Amniotic stem cell (primary cell): ENCODE measurements around the gene LSP1.

ENCODE experiments used
- DNase-seq: peaks from one replicate; lab custom pipeline; 2025; lab: John Stamatoyannopoulos, UW

LSP1 gene

DNA sequence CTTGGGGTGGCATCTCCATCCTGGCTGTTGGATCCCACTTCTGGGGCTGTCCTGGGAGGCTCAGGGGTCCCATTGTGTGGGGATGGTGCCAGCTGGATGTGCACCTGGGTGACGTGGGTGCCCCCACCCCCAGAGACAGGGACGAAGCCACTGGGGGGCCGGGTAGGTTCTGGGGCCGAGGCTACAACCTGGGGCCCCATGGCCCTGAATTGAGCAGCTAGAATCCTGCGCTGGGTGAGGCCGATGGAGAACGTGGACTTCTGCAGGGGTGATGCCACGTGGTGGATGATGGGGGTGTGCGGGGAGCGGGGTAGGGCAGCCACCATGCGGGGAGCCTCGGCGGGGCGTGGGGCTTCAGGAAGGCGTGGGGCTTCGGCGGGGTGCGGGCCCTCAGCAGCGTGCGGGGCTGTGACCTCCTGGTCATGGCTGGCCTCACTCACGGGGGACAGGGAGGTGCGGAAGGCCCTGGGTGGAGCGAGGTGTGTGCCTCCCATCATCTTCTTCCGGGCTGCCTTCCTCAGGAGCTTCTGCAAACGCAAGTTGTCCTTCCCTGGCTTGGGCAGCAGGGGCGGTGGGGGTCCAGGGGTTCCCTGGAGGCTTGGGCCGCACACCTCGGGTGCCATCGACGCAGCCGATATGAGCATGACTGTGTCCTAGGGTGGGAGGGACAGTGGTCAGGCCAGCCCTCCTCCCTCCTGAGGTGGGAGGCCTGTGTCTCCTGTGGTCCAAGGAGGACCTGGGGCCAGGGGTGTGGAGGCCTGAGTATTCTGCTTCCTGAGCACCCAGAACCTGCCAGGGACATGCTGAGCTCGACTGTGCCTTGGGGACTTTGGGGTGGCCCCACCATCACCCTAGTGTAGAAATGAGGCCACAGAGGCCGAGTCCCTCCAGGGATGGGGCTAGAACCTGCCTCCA, 37.3 kb downstream of the LSP1 start:
- DNase-seq: no peak

DNA sequence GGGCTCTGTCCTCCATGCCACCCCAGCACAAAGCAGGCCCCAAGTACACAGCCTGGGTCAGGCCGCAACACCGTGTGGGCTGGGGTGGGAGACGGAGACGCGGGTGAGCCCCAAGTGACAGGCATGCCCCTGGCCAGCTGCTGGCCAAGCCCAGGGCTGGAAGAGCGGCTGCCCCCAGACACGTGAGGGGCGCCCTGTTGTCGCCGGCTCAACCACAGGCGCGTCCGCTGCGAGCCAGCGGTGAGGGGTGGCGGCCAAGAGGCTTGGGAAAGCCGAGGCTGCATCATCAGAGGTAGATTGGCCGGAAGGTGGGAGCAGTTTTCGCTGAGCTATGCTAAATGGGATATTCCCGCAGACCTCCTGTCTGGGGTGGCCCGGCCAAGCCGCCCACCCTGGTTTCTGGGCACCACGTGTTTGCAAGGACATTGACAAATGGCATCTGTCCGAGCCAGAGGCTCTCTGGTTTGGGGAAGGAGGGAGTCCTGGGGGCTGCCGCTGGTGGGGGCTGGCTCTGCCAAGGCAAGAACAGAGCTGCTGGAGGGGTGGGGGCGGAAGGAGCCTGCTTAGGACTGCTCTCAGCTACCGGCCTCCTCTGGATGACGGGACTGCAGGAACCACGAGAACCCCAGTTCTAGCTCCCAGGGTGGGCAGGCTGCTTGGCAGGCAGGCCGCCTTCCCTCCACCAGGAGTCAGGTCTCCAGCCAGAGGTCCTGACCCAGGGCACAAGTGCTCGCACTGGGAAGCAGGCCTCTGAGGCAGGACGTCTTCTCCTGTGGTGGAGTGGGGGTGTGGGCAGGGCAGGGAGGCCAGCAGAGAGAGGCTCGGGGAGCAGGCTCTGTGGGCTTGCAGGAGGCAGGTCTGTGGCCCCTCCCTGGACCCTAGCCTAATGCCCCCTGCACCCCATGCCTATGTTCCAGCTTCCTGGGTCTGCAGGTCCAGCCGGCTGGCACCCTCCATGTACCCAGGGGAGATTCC, 38.3 kb downstream of the LSP1 start:
- DNase-seq: no peak

DNA sequence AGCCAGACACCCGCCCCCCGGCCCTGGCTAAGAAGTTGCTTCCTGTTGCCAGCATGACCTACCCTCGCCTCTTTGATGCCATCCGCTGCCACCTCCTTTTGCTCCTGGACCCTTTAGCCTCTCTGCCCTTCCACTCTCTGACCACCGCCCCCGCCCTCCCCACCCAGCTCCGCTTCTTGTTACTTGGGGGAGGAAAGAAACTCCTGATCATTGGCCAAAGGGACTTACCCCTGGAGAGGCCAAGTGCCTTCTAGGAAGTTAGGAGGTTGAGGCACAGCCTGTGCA, 38.9 kb downstream of the LSP1 start, which contains the start of gene PRR33:
TSS of gene PRR33 (minus strand) at position 65 of the 285 bp plus-strand sequence. CDS start 1,311 bp downstream, outside the sequence.
- DNase-seq: no peak

DNA sequence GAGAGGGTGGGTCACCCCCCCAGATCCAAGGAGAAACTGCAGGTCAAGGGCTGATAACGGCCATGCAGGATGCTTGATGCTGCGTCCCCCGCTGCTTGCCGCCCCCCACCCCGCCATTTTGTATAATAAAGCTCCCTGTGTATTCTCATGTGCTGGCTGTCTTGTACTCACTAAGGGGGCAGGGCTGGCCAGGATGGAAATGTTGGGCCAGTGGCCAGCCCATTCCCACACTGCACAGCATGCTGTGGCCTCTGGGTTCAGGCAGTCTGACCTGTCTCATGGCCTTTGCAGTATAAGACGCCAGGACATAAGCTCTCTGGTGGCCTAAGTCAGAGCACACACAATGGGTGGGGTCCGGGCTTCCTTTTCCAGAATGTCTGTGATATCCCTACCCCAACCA, 39.2 kb downstream of the LSP1 start:
- DNase-seq: no peak

DNA sequence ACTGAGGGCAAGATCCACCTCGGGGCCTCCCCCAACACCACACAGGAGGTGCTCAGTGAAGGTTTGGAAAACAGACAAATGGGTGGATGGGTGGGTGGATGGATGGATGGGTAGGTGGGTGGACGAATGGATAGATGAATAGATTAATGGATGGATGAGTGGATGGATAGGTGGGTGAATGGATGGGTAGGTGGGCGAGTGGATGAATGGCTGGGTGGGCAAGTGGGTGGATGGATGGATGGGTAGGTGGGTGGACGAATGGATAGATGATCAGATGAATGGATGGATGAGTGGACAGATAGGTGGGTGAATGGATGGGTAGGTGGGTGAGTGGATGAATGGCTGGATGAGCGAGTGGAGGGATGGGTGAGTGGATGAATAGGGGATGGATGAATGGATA, 39.7 kb downstream of the LSP1 start:
- DNase-seq: no peak

DNA sequence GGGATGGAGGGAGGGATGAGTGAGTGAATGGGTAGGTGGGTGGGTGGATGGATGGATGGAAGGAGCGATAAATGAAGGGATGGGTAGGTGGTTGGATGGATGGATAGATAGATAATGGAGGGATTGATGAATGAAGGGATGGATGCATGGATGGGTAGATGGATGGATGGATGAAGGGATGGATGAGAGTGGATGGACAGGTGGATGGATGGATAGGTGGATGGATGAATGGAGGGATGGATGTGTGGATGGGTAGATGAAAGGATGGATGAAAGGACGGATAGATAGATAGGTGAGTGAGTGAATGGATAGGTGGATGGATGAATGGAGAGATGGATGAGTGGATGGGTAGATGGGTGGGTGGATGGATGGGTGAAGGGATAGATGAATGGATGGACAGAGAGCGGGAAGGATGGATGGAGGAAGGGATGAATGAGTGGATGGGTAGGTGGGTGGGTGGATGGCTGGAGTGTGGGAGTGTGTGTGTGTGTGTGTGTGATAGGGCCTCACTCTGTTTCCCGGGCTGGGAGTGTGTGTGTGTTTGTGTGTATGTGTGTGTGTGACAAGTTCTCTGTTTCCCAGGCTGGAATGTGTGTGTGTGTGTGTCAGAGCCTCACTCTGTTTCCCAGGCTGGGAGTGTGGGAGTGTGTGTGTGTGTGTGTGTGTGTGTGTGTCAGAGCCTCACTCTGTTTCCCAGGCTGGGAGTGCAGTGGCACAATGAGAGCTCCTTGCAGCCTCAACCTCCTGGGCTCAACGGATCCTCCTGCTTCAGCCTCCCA, 40.9 kb downstream of the LSP1 start:
- no peak for DNase-seq

DNA sequence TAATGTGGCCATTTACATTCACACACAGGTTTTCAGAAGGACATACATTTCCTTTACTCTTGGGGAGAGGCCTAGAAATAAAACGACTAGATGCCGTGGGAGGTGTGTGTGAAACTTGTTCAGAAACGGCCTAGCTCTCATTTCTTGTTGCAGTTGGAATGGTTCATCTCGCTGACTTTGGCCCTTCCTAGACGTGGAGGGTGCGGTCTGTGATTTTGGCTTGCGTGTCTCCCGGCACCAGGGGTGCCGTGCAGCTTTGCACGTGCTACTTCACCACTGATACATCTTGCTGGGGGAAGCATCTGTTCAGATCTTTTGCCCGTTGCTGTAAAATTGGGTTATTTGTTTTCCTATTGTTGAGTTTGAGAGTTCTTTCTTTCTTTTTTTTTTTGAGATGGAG, 41.9 kb downstream of the LSP1 start:
- DNase-seq: no peak

DNA sequence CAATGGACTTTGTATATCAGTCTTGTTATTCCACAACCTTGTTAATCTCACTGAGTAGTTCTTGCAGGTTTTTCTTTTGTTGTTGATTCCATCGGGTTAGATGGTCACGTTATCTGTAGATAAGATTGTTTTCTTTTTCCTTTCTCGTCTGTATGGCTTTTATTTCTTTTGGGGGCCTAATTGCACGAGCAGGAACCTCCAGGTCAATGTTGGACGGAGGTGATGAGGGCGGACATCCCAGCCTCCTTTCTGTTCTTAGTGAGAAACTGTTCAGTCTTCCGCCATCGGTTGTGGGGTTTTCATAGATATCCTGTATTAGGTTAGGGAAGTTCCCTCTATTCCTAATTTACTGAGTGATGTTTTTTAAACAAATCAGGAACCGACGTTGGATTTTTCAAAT, 43.6 kb downstream of the LSP1 start:
- no peak for DNase-seq

DNA sequence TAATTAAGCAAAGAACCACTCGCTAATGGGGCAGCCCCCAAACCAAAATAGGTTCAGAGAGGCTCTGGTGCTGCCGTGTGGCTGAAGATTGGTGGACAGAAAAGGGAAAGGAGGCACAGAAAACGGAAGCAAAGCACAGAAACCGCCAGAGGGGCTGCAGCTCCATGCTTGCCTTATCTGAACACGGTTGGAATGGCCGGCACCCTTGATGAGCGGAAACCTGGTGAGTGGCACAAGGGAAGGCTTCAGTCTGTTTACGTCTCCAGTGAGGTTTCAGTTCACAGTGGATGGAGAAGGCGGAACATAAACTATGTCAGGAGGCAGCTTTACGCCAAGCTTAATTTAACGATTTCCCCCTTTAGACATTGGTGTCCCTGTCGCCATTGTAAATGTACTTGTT, 44.0 kb downstream of the LSP1 start:
- DNase-seq: no peak

DNA sequence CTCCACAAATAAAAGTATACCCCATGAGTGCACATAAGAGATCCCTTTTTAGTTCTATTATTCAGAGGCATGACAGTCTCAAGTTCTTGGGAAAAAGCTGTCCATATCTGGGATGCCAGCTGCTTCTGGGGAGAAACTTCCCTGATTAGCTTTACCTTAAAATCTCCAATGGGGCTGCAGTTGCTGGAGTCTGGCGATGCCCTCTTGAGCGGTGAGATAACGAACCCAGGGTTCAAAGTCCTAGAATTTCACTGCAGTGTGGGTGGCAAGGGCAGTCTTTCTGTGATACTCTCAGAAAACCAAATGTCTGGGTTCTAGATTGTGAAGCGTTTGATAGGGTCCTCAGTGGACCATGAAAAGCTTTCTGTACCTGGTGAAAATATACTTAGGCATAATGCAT, 46.2 kb downstream of the LSP1 start:
- DNase-seq: no peak

DNA sequence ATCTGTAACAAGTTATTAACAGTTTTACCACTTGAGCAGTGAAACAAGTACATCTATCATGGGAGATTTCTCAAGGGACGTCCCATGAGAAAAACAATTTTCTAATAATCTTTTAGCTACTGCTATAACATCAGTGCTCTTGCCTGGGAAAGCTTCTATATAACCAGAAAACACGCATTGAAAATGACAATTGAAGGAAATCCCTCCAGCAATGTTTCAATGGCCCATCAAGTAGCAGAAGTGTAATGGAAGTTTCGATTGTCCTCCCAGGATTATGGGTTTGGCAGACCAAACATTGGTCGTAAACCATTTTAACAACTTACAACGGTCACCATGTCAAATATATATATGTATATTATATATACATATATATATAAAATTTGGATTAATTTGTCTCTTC, 46.8 kb downstream of the LSP1 start:
- no peak for DNase-seq

DNA sequence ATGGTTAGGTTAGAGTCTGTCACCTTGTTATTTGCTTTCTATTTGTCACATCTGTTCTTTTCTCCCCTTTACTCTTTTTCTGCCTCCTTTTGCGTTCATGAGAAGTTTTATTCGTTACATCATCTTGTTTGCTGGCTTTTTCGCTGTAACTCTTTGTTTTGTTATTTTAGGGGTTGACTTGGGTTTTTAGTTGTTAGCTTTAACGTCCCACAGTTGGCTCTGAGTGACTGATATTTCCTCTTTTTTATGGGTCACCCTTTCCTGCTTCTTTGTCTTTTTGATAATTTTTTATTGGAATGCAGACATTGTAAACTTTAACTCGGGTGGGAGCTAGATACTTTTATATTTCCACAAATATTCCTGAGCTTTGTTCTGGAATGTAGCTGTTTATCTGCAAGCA, 53.3 kb downstream of the LSP1 start:
- DNase-seq: no peak

DNA sequence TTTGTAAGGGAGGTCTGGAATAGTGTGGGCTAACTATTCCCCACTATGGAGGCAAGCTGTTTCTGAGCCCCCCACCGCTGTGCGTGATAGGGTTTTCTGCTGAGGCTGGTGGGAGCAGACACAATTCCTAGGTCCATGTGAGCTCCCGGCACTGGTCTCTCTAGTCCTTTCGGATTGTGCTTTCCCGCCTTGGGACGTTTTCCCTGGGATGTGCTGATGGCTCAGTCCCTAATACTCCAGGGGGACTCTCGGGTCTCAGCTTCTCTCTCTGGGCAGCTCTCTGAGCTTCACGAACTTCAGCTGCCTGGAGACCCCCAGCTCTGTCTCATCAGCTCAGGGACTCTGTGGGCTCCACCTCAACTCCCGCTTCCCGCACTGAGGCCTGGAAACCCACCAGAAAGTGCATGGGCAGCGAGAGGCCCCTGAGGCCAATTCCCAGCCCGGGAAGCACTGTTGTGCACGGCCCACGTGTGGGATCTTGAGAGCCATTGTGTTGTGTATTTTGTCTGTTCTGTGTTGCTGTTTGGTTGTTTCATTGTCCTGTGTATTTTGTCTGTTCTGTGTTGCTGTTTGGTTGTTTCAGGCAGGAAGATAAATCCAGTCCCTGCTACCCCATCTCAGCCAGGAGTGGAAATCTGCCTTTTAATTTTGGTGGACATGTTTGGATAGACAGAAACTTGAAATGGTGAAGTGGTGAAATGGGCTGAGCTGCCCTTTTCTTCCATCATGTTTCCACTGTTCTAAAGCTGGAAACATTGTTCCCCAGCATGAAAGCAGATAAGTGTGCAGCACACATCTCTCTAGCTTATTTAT, 53.9 kb downstream of the LSP1 start:
- no peak for DNase-seq

DNA sequence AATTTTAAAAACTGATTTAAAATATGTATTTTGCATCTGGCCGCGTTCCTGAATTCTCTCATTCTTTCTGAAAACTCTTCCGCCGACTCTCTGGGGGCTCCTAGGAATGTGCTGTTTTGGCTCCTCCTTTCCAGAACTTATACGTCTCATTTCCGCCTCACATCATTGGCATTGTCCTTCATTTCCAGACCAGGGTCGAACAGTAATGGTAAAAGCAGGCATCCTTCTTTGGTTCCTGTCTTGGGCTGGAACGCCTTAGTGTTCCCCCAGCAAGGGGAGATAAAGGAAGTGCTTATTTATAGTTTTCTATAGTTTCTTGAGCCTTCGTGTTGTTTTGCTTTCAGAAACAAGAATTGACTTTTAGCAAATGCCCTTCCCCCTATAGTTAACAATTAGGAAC, 55.7 kb downstream of the LSP1 start:
- DNase-seq: no peak

DNA sequence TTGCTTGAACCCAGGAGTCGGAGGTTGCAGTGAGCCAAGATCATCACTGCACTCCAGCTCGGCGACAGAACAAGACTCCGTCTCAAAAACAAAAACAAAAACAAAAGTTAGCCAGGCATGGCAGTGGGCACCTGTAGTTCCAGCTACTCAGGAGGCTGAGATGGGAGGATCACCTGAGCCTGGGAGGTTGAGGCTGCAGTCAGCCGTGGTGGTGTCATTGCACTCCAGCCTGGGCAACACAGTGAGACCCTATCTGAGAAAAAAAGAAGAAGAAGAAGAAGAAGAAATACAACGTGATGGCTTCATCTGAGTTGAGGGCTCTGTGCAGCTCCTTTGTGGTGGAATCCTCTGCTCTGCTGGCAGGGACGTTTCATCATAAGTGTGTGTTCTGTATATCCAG, 56.6 kb downstream of the LSP1 start:
- DNase-seq: no peak

DNA sequence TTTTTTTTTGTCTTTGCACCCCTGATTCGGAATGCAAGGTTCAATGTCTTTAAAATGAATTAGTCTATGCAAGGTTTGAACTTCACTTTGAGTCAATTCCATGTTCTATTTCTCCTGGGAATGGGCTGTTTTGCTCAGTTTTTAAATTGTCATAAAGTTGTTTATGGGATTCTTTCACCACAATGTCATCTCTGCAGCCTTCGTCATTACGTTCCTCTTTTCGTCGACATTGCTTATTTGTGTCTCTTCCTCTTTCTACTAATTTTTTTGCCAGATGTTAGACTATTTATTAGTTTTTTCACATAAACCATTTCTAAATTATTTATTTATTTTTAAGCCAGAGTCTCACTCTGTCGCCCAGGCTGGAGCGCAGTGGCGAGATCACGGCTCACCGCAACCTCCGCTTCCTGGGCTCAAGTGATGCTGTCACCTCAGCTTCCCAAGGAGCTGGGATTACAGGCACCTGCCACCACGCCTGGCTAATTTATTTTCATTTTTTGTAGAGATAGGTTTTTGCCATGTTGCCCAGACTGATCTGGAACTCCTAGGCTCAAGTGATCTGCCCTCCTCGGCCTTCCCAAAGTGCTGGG, 59.5 kb downstream of the LSP1 start:
- no peak for DNase-seq

DNA sequence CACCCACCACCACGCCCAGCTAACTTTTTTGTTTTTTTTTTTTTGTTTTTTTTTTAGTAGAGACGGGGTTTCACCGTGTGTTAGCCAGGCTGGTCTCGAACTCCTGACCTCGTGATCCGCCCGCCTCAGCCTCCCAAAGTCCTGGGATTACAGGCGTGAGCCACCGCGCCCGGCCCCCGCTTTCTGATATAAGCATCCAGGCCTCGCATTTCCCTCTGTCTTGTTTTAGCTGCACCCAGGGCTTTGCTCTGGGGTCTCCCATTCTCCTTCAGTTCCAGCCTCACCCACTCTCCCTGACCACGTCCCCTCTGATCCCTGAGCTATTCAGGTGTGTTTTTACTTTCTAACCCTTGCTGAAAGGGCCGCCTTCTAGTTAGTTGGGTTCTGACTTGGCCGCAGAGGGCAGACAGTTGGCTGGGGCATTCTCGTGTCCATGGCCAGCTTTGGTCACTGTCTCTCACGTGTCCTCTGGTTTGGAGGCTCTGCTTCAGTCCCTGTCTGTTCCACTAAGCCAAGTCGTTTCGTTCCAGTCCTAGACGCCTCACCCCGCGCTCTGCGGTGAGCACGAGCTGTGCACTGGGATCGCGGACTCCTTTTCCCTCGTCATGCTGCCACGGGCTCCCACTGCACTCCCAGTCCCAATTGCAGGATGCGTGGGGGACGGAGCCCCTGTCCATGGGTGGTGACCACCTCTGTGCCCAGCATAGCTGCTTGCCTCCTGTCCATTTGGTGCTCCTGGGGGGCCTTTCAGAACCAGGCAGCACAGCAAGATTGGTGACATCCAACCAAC, 60.6 kb downstream of the LSP1 start:
- no peak for DNase-seq

DNA sequence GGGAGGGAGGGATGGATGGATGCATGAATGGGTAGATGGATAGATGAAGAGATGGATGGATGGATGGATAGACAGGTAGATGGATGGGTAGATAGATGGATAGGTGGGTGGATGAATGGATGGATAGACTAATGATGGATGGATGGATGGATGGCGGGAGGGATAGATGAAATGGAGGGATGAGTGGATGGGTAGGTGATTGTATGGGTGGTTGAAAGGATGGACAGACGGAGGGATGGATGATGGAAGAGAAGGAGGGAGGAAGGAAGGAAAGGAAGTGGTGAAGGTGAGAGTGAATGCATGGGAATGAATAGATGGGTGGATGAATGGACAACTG, 62.9 kb downstream of the LSP1 start:
- DNase-seq: no peak

DNA sequence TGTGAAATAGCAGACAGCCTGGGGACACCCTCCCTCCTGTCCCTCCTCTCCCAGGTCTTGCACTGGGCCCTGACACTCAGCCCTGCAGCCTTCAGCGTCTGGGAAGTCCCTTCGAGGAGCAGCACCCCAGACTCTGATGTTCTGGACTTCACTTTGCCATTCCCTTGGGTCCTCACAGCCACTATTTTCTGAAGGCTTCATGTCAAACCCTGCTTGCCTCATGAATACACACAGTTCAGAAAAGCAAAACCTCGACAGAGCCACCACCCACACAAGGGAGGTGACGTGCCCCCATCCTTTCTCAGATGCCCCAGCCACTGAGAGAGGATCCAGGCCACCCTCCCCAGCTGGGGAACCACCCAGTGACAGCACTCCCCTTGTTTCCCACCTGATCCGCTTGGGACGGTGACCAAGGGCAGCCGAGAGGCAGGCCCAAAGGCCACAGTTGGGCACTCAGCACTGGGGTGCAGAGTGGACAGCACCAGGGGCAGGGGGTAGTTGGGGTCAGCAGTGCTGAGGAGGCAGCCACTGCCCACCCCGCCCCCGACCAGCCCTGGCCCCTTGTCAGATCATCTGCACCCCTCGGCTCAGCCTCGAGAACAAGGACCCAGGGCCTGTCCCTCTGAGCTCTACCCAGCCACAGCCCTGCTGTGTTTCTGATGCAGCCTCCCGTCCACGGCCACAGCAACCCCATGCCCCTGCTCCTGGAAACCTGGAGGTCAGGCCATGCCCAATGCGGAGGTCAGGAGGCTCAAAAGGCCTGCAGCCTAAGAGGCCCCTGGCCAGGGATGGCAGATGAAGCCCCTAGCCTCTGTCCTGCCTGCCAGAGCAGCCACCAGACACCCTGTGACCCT, 63.5 kb downstream of the LSP1 start:
- no peak for DNase-seq
